Endothelial cell of umbilical vein (primary cell): ENCODE data around the gene ATG7. TPM values are rescaled to one million over a fixed set of nuclear protein-coding genes. Genes with fewer than 3 reads are reported as not detected.
A peak's percentile ranks its signal among the peaks of the same experiment; 100 is the strongest.

ENCODE experiments used
- BruUV-seq: library from RNA; stranded (reverse); fragments of 400-500 nt; replicated peaks from 2 replicates; lab custom pipeline; 2021; lab: Mats Ljungman, UMichigan
- CTCF ChIA-PET: fragments of 300-600, 350-600 bp; sonication (Branson Sonifier 250); formaldehyde crosslinking; loops from one replicate; lab custom pipeline; 2021; ENCODE audit warnings: antibody characterized with exemption, inconsistent platforms; lab: Charles Lee
- POLR2A ChIA-PET: fragments of 300-600, 350-600 bp; sonication (Branson Sonifier 250); formaldehyde crosslinking; loops from one replicate; lab custom pipeline; 2021; ENCODE audit warnings: antibody characterized with exemption, inconsistent platforms; lab: Charles Lee
- DNase-seq: peaks from one replicate; pipeline ENCODE4 v3.0.0-alpha.2; 2011; ENCODE audit warnings: low read depth, low spot score
- FAIRE-seq: peaks from 2 replicates; lab custom pipeline; 2011; peaks lifted over from hg19 to GRCh38; lab: Jason Lieb, UNC
- H2AFZ ChIP-seq: 2 replicates; pipeline ENCODE4 v1.6.0; 2012; ENCODE audit warnings: low read depth, low read length, control low read depth, inconsistent platforms
- H3K27ac ChIP-seq: 2 replicates; pipeline ENCODE4 v1.5.1; 2011; ENCODE audit warnings: low read depth, mild to moderate bottlenecking, control low read depth, low read length, moderate library complexity; ENCODE audit not compliant: insufficient read depth
- H3K27me3 ChIP-seq, 2 experiments: 2 replicates each; pipeline versions ENCODE4 v1.6.0 to v1.6.1; 2011; ENCODE audit warnings: low read length in 2 of 2, mixed read lengths in 1 of 2; ENCODE audit not compliant: control insufficient read depth in 2 of 2, insufficient read depth in 2 of 2
- H3K36me3 ChIP-seq, 2 experiments: 2 replicates in 1 of 2; 3 replicates in 1 of 2; pipeline ENCODE4 v1.5.1; 2011; ENCODE audit warnings: low read length in 2 of 2, mild to moderate bottlenecking in 1 of 2, moderate library complexity in 1 of 2; ENCODE audit not compliant: control insufficient read depth in 2 of 2, insufficient read depth in 2 of 2; ENCODE audit errors: extremely low read depth in 1 of 2
- H3K4me1 ChIP-seq: 3 replicates; pipeline ENCODE4 v1.5.1; 2011; ENCODE audit warnings: mild to moderate bottlenecking, low read length; ENCODE audit not compliant: control insufficient read depth, insufficient read depth; ENCODE audit errors: extremely low read depth
- H3K4me2 ChIP-seq: 2 replicates; pipeline ENCODE4 v1.6.1; 2011; ENCODE audit warnings: low read length, control low read depth, mixed read lengths; ENCODE audit not compliant: insufficient read depth
- H3K4me3 ChIP-seq, 3 experiments: fragments of 200-600 bp in 1 of 3; sonication (generic), shearing (Covaris generic) in 1 of 3; replicated peaks in 1 of 3; 2 replicates each; pipeline ENCODE4 v1.5.1; 2011 to 2016; ENCODE audit warnings: control low read depth in 3 of 3, low read length in 3 of 3, mild to moderate bottlenecking in 2 of 3, inconsistent platforms in 1 of 3, low read depth in 1 of 3, moderate library complexity in 1 of 3; ENCODE audit not compliant: insufficient read depth in 1 of 3
- H3K79me2 ChIP-seq: 2 replicates; pipeline ENCODE4 v1.6.0; 2012; ENCODE audit warnings: low read length, inconsistent platforms; ENCODE audit not compliant: control insufficient read depth, insufficient read depth
- H3K9ac ChIP-seq: replicated peaks from 2 replicates; pipeline ENCODE3; 2011; ENCODE audit warnings: low read length, control low read depth; ENCODE audit not compliant: insufficient read depth; ENCODE audit errors: extremely low read depth
- H3K9me1 ChIP-seq: replicated peaks from 3 replicates; pipeline ENCODE4 v1.6.0; 2011; ENCODE audit warnings: mild to moderate bottlenecking, low read length; ENCODE audit not compliant: control insufficient read depth, insufficient read depth; ENCODE audit errors: extremely low read depth
- H3K9me3 ChIP-seq: replicated peaks from 2 replicates; pipeline ENCODE4 v1.5.1; 2012; ENCODE audit warnings: low read length, inconsistent platforms; ENCODE audit not compliant: control insufficient read depth, insufficient read depth
- H4K20me1 ChIP-seq: replicated peaks from 2 replicates; pipeline ENCODE3; 2011; ENCODE audit warnings: mild to moderate bottlenecking, low read length; ENCODE audit not compliant: control insufficient read depth, insufficient read depth; ENCODE audit errors: extremely low read depth
- FOS ChIP-seq: IDR thresholded peaks from 2 replicates; pipeline ENCODE4 v1.6.1; 2011; ENCODE audit warnings: mild to moderate bottlenecking, low read length, moderate library complexity, borderline replicate concordance; ENCODE audit not compliant: insufficient read depth
- GATA2 ChIP-seq: IDR thresholded peaks from 2 replicates; pipeline ENCODE4 v1.7.0; 2011; ENCODE audit warnings: low read depth, mild to moderate bottlenecking, moderate library complexity, mixed read lengths, low read length; ENCODE audit not compliant: insufficient read length, insufficient read depth
- MYC ChIP-seq: IDR thresholded peaks from one replicate; pipeline ENCODE4 v1.6.1; 2011; ENCODE audit warnings: mild to moderate bottlenecking, low read depth, low read length
- POLR2AphosphoS5 ChIP-seq: IDR thresholded peaks from 2 replicates; pipeline ENCODE4 v1.6.1; 2012; ENCODE audit warnings: low read depth, mild to moderate bottlenecking, control low read depth, low read length, moderate library complexity; ENCODE audit not compliant: insufficient read depth
- dilution Hi-C: fragments of 300-500 bp; cut with MboI; formaldehyde crosslinking; loops from one replicate; pipeline ENCODE4 v1.15.0; 2019; ENCODE audit warnings: low sequenced_read_pairs; ENCODE audit not compliant: extremely low pct_ligation_motif_present
- intact Hi-C: fragments of 100-400 bp; cut with micrococcal nuclease; formaldehyde crosslinking; loops from one replicate; pipeline ENCODE4 v1.10.0; 2022
- polyA plus RNA-seq, 4 experiments: library from polyadenylated mRNA; depleted of rRNA in 3 of 4; stranded (reverse) in 3 of 4; unstranded in 1 of 4; fragments of >200 nt; gene quantifications; 2 replicates each; pipeline versions ENCODE4 v1.2.1 to v1.2.3, GENCODE V29; 2011 to 2012; ENCODE audit warnings: missing spikeins in 1 of 4
- total RNA-seq: library from RNA; stranded (reverse); gene quantifications from 2 replicates; pipeline ENCODE4 v1.2.3, GENCODE V29; 2021
- TF ChIP-seq, protein P1 (sequence below), 2 donors: IDR thresholded peaks; 1 replicate in 1 of 2; 2 replicates in 1 of 2; pipeline ENCODE4 v1.5.1; 2011; ENCODE audit warnings: low read length in 2 of 2, mild to moderate bottlenecking in 2 of 2, moderate library complexity in 2 of 2, control low read depth in 1 of 2, inconsistent platforms in 1 of 2, low read depth in 1 of 2; ENCODE audit not compliant: insufficient read depth in 1 of 2; ENCODE audit errors: extremely low read depth in 1 of 2
- TF ChIP-seq, protein P2 (sequence below): IDR thresholded peaks from 2 replicates; pipeline ENCODE4 v1.6.1; 2011; ENCODE audit not compliant: insufficient read depth, insufficient read length

Gene ATG7
- total and polyA plus RNA-seq, 2 donors (not counting 3 experiments of a cell fraction or from before 2014, with no cell fraction given), result 30.8 to 48.3 TPM

DNA sequence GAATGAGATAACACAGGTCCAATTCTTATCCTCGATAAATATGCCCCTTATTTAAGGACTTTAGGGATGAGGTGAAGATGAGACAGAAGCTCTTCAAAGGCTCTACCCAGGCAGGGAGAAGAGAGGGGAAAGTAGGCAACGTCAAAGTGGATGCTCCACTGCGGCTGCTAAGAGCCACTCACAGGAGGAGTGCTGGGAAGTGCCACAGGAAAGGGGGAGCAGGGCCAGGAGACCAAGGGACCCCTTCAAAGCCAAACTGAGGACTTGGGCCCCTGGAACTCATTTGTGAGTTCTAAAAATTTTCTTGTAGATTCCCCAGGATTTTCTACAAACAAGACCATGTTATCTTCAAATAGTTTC lies 47.3 kb upstream of the ATG7 start:
- intact Hi-C loops, result loop anchor here (1.0 to 5.0 kb wide), 5 partner anchors 24 to 417 kb away; partner anchors contain the start of gene VGLL4
- H3K4me2 ChIP-seq, result peak overlapping the region; percentile 92
- CTCF ChIA-PET, result interaction anchor here (1.0 to 3.4 kb wide), 8 partner anchors 12 to 110 kb away, joined by 3 to 19 read pairs (median 4); partner anchors contain the start of gene HRH1
- DNase-seq, result no peak
- H3K27ac ChIP-seq, result peak overlapping the region; percentile 98
- dilution Hi-C loops, result no loop called here
- no peak overlapping the region for H2AFZ ChIP-seq
- peak overlapping the region; percentile 60 to 71 (median 65) for H3K4me3 ChIP-seq
- no peaks in the 10 kb centered on the region for H3K9me3 ChIP-seq
- POLR2A ChIA-PET, result interaction anchor here (0.8 to 1.5 kb wide), 2 partner anchors 12 to 24 kb away, joined by 3 to 11 read pairs; no protein-coding TSS in a partner anchor
- H3K36me3 ChIP-seq, result peaks cover 1 to 2% of the 10 kb centered on the region in 2 experiments
- peak overlapping the region; percentile 98 for H3K9ac ChIP-seq
- BruUV-seq, result no TSS peak
- no peaks in the 10 kb centered on the region for H4K20me1 ChIP-seq
- no peaks in the 10 kb centered on the region for H3K9me1 ChIP-seq
- no peak for FAIRE-seq
- TF ChIP-seq POLR2AphosphoS5 (no peak), MYC (no peak)
- TF ChIP-seq, protein P1, sequence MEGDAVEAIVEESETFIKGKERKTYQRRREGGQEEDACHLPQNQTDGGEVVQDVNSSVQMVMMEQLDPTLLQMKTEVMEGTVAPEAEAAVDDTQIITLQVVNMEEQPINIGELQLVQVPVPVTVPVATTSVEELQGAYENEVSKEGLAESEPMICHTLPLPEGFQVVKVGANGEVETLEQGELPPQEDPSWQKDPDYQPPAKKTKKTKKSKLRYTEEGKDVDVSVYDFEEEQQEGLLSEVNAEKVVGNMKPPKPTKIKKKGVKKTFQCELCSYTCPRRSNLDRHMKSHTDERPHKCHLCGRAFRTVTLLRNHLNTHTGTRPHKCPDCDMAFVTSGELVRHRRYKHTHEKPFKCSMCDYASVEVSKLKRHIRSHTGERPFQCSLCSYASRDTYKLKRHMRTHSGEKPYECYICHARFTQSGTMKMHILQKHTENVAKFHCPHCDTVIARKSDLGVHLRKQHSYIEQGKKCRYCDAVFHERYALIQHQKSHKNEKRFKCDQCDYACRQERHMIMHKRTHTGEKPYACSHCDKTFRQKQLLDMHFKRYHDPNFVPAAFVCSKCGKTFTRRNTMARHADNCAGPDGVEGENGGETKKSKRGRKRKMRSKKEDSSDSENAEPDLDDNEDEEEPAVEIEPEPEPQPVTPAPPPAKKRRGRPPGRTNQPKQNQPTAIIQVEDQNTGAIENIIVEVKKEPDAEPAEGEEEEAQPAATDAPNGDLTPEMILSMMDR (IDR thresholded peaks at IDR 0.05; ENCODE audit: extremely low read depth in 1 of 2, insufficient read depth in 1 of 2, low read depth in 1 of 2, low read length in 2 of 2), result no peak
- no peaks in the 10 kb centered on the region for H3K27me3 ChIP-seq
- H3K4me1 ChIP-seq, result peaks cover 41% of the 10 kb centered on the region
- H3K79me2 ChIP-seq, result peaks cover 81% of the 10 kb centered on the region

DNA sequence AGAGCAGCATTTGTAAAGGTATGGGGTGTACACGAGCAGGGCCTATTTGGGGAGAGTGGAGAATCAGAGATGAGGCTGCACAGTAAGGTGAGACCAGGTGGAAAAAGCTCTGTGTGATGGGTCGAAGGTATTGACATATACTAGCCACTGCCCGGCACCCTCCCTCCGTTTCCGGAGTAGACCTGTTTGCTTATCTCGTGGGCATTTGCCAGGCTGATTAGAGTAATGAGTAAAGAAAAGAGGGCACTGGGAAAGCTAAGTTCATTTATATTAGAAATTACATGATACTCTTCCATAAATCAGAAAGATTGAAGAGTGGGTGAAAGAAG lies 46.2 kb upstream of the ATG7 start:
- dilution Hi-C loops (no loop called here), intact Hi-C loops (loop anchor here (1.0 to 5.0 kb wide), 3 partner anchors 12 to 416 kb away; partner anchors contain the start of genes ATG7 and VGLL4)
- H4K20me1 ChIP-seq, result no peaks in the 10 kb centered on the region
- FAIRE-seq (no peak), DNase-seq (no peak)
- H3K4me2 ChIP-seq, result peak overlapping the region; percentile 92
- ChIA-PET CTCF (interaction anchor here (1.1 to 3.4 kb wide), 8 partner anchors 10 to 165 kb away, joined by 3 to 19 read pairs (median 5); partner anchors contain the start of gene HRH1), POLR2A (interaction anchor here (0.5 to 1.5 kb wide), 5 partner anchors 14 to 62 kb away, joined by 3 to 11 read pairs (median 4); partner anchors contain the start of gene ATG7)
- H3K4me3 ChIP-seq, result peak overlapping the region; percentile 60 to 71 (median 65)
- H3K36me3 ChIP-seq, result peaks cover 1 to 2% of the 10 kb centered on the region in 2 experiments
- no peaks in the 10 kb centered on the region for H3K27me3 ChIP-seq
- no peaks in the 10 kb centered on the region for H3K9me1 ChIP-seq
- H2AFZ ChIP-seq, result peak overlapping the region; percentile 32
- TSS peak; percentile 45 for BruUV-seq
- H3K4me1 ChIP-seq, result peaks cover 34% of the 10 kb centered on the region
- peak; percentile 56 for TF ChIP-seq GATA2
- TF ChIP-seq, protein P2, sequence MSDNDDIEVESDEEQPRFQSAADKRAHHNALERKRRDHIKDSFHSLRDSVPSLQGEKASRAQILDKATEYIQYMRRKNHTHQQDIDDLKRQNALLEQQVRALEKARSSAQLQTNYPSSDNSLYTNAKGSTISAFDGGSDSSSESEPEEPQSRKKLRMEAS, result no peak
- no peak for TF ChIP-seq FOS
- peak overlapping the region; percentile 98 for H3K9ac ChIP-seq
- H3K27ac ChIP-seq, result peak overlapping the region; percentile 98
- H3K79me2 ChIP-seq, result peaks cover 75% of the 10 kb centered on the region
- H3K9me3 ChIP-seq, result no peaks in the 10 kb centered on the region
